ENCODE results near the gene APOBEC3C.

GRCh38 chr22:39013942-39014722 is at the start of gene APOBEC3C:
- TF ChIP-seq CTCF (IDR thresholded peaks at IDR 0.05) = no peak
- TF ChIP-seq POLR2A (IDR thresholded peaks at IDR 0.05) = peak; percentile 54
- peak in 1 of 3 donors; percentile 46 for TF ChIP-seq POLR2AphosphoS5 (IDR thresholded peaks at IDR 0.05)
